Endothelial cell (in vitro differentiated cells): Measurements from ENCODE around the gene COL19A1. TPM values are rescaled to one million over a fixed set of nuclear protein-coding genes. Genes with fewer than 3 reads are reported as not detected.

Experiments
- DNase-seq: peaks from one replicate; pipeline ENCODE4 v3.0.0; 2021; ENCODE audit warnings: low spot score
- H3K27ac Mint-ChIP-seq: one replicate; pipeline ENCODE4 v1.8.0; 2021; ENCODE audit warnings: mixed read lengths, inconsistent platforms; ENCODE audit not compliant: unreplicated experiment
- H3K27me3 Mint-ChIP-seq: one replicate; pipeline ENCODE4 v1.8.0; 2021; ENCODE audit warnings: mild to moderate bottlenecking, moderate library complexity, mixed read lengths, inconsistent platforms; ENCODE audit not compliant: unreplicated experiment
- H3K36me3 Mint-ChIP-seq: one replicate; pipeline ENCODE4 v1.8.0; 2021; ENCODE audit warnings: mild to moderate bottlenecking, low read depth, mixed read lengths, inconsistent platforms; ENCODE audit not compliant: unreplicated experiment
- H3K4me1 Mint-ChIP-seq: one replicate; pipeline ENCODE4 v1.8.0; 2021; ENCODE audit warnings: mild to moderate bottlenecking, mixed read lengths, inconsistent platforms; ENCODE audit not compliant: unreplicated experiment
- H3K4me3 Mint-ChIP-seq: one replicate; pipeline ENCODE4 v1.8.0; 2021; ENCODE audit warnings: mild to moderate bottlenecking, mixed read lengths, inconsistent platforms; ENCODE audit not compliant: unreplicated experiment
- H3K9me3 Mint-ChIP-seq: one replicate; pipeline ENCODE4 v1.8.0; 2021; ENCODE audit warnings: mixed read lengths, inconsistent platforms; ENCODE audit not compliant: unreplicated experiment
- CTCF ChIP-seq: fragments of 200-600 bp; sonication (generic); IDR thresholded peaks from one replicate; pipeline ENCODE4 v1.5.0; 2021; ENCODE audit warnings: antibody characterized with exemption; ENCODE audit not compliant: unreplicated experiment
- total RNA-seq: library from RNA; stranded (reverse); fragmentation: NEBNext Ultra II Directional; extraction: Animal tissue kit (Norgen Biotek cat#: 25700); gene quantifications from one replicate; pipeline ENCODE4 v1.2.1, GENCODE V29; 2021; ENCODE audit not compliant: unreplicated experiment

The COL19A1 gene
- total RNA-seq, 1 donor from 2014 or later, result 0.33 TPM

GRCh38 chr6:70231311-70231710 is 365.0 kb downstream of the COL19A1 start:
- no peak overlapping the region for H3K4me3 Mint-ChIP-seq
- no peaks in the 10 kb centered on the region for H3K27me3 Mint-ChIP-seq
- H3K36me3 Mint-ChIP-seq, result no peaks in the 10 kb centered on the region
- H3K4me1 Mint-ChIP-seq, result no peaks in the 10 kb centered on the region
- no peaks in the 10 kb centered on the region for H3K9me3 Mint-ChIP-seq
- no peak overlapping the region for H3K27ac Mint-ChIP-seq
- no peak for DNase-seq
- TF ChIP-seq CTCF, result no peak

GRCh38 chr6:70234561-70235236 is 368.3 kb downstream of the COL19A1 start:
- no peaks in the 10 kb centered on the region for H3K9me3 Mint-ChIP-seq
- H3K27me3 Mint-ChIP-seq, result no peaks in the 10 kb centered on the region
- no peak for DNase-seq

GRCh38 chr6:70236343-70236742 is 370.0 kb downstream of the COL19A1 start:
- TF ChIP-seq CTCF, result no peak
- Mint-ChIP-seq H3K4me1 (no peaks in the 10 kb centered on the region), H3K27ac (no peak overlapping the region), H3K27me3 (no peaks in the 10 kb centered on the region), H3K4me3 (no peak overlapping the region), H3K36me3 (no peaks in the 10 kb centered on the region), H3K9me3 (no peaks in the 10 kb centered on the region)
- no peak for DNase-seq

More at GRCh38 chr6:70234561-70235236, 368.3 kb downstream of the COL19A1 start:
- Mint-ChIP-seq H3K27ac (no peak overlapping the region), H3K36me3 (no peaks in the 10 kb centered on the region), H3K4me1 (no peaks in the 10 kb centered on the region), H3K4me3 (no peak overlapping the region)
- TF ChIP-seq CTCF, result no peak

GRCh38 chr6:70241031-70241430 is 374.7 kb downstream of the COL19A1 start:
- Mint-ChIP-seq H3K36me3 (no peaks in the 10 kb centered on the region), H3K4me1 (peaks cover 3% of the 10 kb centered on the region), H3K9me3 (no peaks in the 10 kb centered on the region), H3K4me3 (no peak overlapping the region), H3K27ac (no peak overlapping the region), H3K27me3 (no peaks in the 10 kb centered on the region)
- DNase-seq, result no peak
- no peak for TF ChIP-seq CTCF

GRCh38 chr6:70241991-70242420 is 375.6 kb downstream of the COL19A1 start:
- H3K36me3 Mint-ChIP-seq, result no peaks in the 10 kb centered on the region
- no peak for DNase-seq
- H3K4me3 Mint-ChIP-seq, result no peak overlapping the region
- H3K27me3 Mint-ChIP-seq, result no peaks in the 10 kb centered on the region
- no peaks in the 10 kb centered on the region for H3K9me3 Mint-ChIP-seq
- H3K27ac Mint-ChIP-seq, result no peak overlapping the region
- TF ChIP-seq CTCF, result no peak
- peaks cover 3% of the 10 kb centered on the region for H3K4me1 Mint-ChIP-seq
